Stimulated activated CD8-positive, alpha-beta memory T cell treated with anti-CD3 and anti-CD28 coated beads, Interleukin-4, amount 100 ng/mL, for 4 hours (primary cell): ENCODE data around the gene CDC26.

Experiments used
- DNase-seq, 2 donors: peaks; one replicate each; pipeline ENCODE4 v3.0.0-alpha.2; 2020; ENCODE audit warnings: low read depth in 2 of 2, low spot score in 1 of 2

Gene CDC26

DNA sequence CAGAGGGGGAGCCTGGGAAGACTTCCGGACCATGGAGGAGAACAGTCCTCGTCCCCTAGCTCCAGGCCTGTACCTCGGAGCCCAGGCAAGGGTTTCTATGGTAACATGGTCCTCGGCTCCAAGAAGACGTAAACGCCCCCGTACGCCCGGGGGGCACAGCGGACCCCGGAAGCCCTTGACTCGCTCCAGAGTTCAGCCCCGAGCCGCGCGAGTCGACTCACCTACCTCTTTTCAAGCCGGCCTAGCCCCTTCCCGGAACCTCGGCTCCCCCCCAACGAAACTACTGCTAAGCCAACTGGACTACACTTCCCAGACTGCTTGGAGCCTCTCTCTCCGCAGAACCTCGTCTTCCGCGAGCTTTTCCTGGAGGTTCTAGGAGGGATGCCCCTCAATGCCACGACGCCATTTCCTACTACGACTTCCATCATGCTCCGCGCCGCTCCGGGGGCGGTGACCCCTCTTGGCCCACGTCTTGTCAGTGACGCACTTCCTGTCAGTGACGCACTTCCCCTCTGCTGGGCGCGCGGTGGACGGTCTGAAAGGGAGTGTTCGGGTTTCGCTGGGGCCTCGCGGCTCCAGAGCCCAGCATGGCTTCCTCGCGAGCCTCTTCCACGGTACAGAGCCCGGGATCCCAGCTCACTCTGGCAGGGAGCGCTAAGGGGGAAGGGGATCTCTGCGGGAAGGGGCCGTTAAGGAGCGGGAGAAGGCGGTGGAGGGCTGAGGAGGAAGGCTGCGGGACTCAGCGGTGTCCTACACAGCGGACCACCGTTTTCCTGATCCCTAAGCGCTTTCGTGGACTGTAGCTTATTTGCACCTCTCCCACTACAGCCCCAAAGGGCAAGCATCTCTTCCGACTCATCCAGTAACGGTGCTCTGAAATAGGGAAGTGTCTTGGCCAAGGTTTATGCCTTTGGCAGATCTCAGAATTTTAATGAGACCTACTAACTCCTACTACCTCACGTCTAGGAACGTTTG lies at the start of gene CDC26, which contains the start of gene PRPF4:
Gene CDC26 (minus strand): TSS at position 416 of the 975 bp plus-strand sequence. CDS start 3,065 bp downstream, outside the sequence.
Gene PRPF4 (plus strand): TSS at position 502 of the 975 bp plus-strand sequence. CDS start 86 bp downstream, at position 588.
- DNase-seq: peak; percentile 91 to 94

GRCh38 chr9:113322671-113323070 lies 47.3 kb upstream of the CDC26 start:
- DNase-seq: no peak

DNA sequence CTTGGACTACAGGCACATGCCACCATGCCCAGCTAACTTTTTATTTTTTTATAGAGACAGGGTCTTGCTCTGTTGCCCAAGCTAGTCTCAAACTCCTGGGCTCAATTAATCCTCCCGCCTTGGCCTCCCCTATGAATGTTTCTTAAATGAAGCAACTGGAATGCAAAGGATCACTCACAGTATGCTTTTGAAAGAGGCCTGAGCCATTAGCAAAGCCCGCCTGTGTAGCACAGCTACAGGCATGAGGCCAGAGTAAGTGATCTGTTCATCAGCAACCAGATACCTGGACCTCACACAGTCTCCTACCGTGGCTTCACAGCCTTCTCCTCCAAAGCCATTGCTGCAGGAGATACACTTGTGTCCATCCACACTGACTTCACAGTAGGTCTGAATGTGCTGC lies 44.7 kb upstream of the CDC26 start:
- no peak for DNase-seq

DNA sequence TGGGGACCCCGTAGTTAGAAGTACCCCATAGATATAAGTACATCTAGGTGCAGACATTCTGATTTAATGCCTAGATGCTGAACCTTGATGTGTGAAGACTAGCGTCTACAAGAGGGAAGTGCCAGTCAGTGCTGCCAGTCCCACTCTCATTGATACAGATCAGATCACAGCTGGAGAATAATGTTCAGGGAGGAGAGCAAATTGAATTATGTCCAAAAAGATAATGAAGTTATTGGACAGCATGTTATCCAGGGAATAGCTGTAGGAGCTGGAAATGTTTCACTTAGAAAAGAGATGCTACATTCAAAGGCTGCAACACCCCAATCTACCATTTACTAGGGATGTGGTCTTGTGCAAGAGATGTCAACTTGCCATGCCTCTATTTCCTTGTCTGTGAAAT lies 43.7 kb upstream of the CDC26 start:
- DNase-seq: no peak

GRCh38 chr9:113317777-113318176 lies 42.4 kb upstream of the CDC26 start:
- DNase-seq: no peak

- DNase-seq: no peak
Measured at GRCh38 chr9:113316030-113316429, 40.7 kb upstream of the CDC26 start.

DNA sequence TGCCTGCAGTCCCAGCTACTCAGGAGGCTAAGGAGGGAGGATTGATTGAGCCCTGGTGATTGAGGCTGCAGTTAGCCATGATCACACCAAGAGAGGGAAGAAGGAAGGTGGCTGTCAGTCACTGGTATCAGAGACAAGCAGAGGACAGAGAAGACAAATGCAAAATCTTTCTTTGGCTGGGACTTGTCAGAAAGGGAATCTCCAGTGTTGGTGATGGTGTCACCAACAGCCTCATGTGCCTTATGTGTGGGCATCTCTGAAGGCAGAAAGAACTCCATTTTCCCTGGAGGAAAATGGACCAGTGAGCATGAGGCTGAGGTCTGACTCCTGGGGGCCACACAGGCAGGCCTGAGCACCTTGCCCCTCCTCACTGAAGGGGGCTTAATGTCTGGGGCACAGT lies 39.9 kb upstream of the CDC26 start:
- no peak for DNase-seq

GRCh38 chr9:113313261-113313660 lies 37.9 kb upstream of the CDC26 start:
- DNase-seq: no peak

GRCh38 chr9:113311961-113312360 lies 36.6 kb upstream of the CDC26 start:
- no peak for DNase-seq

- DNase-seq: no peak
Measured at GRCh38 chr9:113310538-113310937, 35.2 kb upstream of the CDC26 start.

DNA sequence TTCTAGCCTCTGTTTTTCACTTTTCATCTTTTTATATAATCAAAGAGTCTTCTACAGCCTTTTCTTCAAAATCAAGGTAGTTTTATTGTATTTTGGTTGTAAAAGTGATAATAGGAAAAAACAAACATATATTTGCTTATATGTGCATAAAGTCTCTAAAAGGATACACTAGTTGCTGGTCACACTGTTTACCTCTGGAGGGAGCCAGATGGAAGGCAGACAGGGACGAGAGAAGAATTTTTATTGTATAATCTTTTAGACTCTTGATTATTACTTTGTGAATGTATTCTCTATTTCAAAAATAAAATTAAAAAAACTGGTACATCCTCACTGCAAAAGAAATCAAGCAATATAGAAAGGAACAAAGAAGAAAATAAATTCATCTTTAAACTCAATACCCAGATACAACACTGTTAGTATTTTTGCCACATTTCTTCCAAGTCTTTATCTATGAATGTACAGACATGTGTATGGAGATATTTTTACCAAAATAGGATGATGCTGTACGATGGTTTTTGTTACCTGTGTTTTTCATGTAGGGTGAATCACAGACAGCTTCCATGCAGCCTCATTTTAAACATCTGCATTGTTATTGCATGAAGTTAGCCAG lies 33.9 kb upstream of the CDC26 start:
- DNase-seq: no peak

- DNase-seq: no peak
Measured at GRCh38 chr9:113307396-113307975, 32.1 kb upstream of the CDC26 start.

DNA sequence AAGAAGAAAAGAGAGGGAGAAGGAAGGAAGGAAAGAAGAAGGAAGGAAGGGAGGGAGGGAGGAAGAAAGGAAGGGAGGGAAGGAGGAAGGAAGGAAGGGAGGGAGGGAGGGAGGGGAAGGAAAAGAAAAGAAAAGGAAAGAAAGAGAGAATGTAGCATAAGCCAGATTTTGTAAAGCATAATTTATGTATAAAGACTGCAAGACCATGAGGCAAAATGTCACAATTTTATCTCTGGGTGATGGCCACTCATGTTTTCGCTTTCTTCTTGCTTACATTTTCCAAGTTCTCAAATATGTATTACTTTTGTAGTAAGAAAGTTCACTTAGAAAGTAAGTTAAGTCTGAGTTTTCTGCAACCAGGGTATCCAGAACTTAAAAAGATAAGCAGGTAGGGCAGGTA lies 31.2 kb upstream of the CDC26 start:
- no peak for DNase-seq

DNA sequence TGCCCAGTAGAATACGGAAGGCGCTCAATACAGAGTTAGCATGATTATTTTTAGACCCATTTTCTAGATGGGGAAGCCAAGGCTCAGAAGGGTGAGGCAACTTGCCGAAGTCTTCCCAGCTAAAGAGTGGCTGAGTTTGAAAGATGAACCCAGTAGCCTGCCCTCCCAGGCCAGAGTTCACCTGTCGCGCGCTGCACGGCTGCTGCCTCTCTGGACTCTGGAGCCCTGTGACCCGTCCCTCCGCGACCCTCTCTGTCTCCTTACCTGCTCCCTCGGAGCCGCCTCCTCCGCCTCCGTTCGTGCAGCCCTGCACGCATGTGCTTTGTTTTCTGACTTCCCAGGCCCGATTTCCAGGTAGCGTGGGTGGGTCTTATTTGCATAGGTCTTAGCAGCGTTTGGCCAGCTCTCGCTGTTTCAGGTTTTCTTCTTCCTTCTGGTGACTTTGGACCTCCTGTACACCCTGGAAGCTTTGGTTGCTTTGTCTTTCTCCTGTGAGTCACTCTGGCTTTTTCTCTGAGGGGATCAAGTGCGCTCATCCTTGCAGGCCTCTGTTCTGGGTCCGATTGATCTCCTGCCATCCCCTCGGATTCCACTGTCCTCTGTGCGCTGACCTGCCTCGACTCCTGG lies 27.5 kb upstream of the CDC26 start, which contains the start of gene RNF183:
Gene RNF183 (minus strand): TSS at position 585 of the 627 bp plus-strand sequence. CDS start 5,192 bp downstream, outside the sequence.
- DNase-seq: no peak

GRCh38 chr9:113301548-113301947 lies 26.2 kb upstream of the CDC26 start:
- DNase-seq: no peak

DNA sequence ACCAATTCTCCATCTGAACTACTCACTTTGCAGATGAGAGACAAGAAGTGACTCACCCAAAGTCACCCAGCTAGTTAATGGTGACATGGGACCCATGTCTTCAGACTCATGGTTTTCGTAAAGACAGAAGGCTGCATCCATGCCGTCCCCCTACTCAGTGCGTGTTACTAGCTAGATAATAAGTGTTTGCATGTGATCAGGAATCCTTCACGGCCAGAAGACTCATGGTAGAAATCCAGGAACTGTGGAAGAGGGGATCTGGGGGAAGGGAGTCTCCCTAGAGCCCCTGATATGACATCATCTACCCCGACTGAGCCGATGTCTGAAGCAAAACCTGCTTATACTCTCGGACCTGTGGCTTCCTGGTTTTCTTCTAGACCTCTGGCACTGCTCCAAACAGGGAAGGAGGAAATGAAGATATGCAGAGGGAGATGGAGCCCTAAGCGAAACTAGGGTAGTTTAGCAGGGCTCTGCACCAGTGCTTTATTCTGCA lies 24.5 kb upstream of the CDC26 start:
- no peak for DNase-seq

- DNase-seq: no peak
Measured at GRCh38 chr9:113298924-113299770, 23.8 kb upstream of the CDC26 start.

DNA sequence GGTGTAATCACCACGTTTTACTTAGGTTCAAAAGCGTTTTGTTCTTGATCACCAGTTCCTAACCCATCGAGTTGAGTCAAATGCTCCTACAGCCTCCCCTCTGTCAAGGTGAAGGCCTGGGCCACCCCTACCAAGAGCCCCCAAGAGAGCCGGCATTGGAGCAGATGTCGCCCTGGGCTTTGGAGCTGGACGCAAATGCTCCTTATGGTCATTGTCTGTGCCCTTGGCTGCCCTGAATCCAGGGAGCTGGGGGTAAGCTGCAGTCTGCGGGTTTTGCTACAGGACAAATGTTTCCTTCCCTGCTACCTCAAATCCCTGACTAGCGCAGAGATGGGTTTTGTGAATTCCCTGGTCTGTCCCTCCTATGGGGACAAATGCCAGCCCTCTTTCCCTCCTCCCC lies 22.9 kb upstream of the CDC26 start:
- no peak for DNase-seq

DNA sequence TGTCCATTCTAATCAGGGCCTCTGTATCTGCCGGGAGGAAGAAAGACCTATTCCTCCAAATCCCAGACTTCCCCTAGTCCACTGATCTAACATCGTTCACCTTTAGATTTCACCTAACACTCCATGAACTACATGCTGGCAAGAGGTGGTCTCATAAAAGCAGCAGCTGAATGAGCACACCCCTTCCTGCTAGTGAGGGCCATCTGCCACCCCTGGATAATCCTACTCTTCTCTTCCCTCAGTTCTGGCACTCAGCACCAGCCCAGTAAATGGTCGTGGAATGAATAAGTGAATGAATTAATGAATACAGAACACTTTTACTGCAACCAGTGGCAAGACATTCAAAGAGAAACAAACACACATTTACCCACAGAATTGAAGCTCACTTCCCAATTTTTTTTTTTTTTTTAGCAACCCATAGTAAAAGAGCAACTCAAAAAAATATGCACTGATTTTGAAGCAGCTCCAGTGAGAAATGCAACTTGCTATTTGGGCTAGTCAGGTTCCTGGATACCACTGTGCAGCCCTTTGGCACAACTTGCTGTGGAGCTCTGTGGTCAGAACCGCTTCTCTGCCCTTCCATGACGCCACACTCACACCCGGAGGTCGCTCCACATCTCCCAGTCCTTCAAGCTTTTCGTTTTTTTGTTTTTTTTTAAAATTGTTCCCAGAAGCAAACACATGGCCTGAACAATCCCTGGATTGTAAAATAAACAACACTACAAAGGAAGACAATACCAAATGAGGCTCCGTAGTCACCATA lies 21.6 kb upstream of the CDC26 start:
- no peak for DNase-seq
